Measurements from ENCODE around the gene COL4A4.

DNA sequence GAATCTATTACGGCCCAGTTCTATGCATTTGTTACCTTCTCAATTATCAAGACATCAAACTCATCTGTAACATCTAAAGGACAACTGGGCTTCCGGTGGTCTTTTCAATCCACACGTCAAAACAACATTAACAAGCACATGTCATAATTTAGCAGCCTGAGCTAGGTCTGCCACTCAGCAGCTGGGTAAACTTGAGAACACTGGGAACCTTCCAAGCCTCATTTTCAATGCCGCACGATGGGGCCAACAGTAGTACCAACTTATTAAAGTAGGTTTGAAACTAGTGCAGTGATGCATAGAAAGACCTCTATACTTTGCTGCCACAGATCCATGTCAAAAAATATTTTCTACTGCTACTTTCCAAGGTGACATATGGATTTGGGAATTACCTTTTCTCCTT lies 60.4 kb downstream of the COL4A4 start:
- TF ChIP-seq, protein P1, sequence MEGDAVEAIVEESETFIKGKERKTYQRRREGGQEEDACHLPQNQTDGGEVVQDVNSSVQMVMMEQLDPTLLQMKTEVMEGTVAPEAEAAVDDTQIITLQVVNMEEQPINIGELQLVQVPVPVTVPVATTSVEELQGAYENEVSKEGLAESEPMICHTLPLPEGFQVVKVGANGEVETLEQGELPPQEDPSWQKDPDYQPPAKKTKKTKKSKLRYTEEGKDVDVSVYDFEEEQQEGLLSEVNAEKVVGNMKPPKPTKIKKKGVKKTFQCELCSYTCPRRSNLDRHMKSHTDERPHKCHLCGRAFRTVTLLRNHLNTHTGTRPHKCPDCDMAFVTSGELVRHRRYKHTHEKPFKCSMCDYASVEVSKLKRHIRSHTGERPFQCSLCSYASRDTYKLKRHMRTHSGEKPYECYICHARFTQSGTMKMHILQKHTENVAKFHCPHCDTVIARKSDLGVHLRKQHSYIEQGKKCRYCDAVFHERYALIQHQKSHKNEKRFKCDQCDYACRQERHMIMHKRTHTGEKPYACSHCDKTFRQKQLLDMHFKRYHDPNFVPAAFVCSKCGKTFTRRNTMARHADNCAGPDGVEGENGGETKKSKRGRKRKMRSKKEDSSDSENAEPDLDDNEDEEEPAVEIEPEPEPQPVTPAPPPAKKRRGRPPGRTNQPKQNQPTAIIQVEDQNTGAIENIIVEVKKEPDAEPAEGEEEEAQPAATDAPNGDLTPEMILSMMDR (IDR thresholded peaks at IDR 0.05): no peak
- TF ChIP-seq POLR2A (IDR thresholded peaks at IDR 0.05) (no peak), EP300 (IDR thresholded peaks at IDR 0.05) (no peak)
